Measurements from ENCODE around the gene ABHD12.
A peak's percentile ranks its signal among the peaks of the same experiment; 100 is the strongest.

ABHD12 gene

GRCh38 chr20:25253606-25254275, 136.9 kb downstream of the ABHD12 start:
- no peak for DNase-seq

- peak; percentile 65 for DNase-seq
These were observed 137.8 kb downstream of the ABHD12 start for GRCh38 chr20:25252686-25253421.

- DNase-seq = no peak
These were observed 138.4 kb downstream of the ABHD12 start for GRCh38 chr20:25252230-25252651.

- no peak for DNase-seq
These were observed 139.1 kb downstream of the ABHD12 start for GRCh38 chr20:25251558-25251957.

GRCh38 chr20:25251019-25251418, 139.6 kb downstream of the ABHD12 start:
- DNase-seq = no peak

- peak; percentile 50 for DNase-seq
These were observed 140.1 kb downstream of the ABHD12 start for GRCh38 chr20:25250508-25250907.

Measured in NCI-H2029 treated with DMSO at 0.1 percent for 48 hours (cell line).